GM13976 (cell line): Measurements from ENCODE around the gene FA2H.
A peak's percentile ranks its signal among the peaks of the same experiment; 100 is the strongest.
"Not testable (repeated sequence)": the region's sequence is repeated elsewhere in the genome, so short reads cannot be mapped to it uniquely, and the experiment has no call there.

Experiments used
- DNase-seq: peaks from one replicate; pipeline ENCODE4 v3.0.0; 2012; ENCODE audit warnings: low spot score
- in situ Hi-C: fragments of 300-500 bp; cut with MboI; formaldehyde crosslinking; loops from one replicate; pipeline ENCODE4 v1.12.0; 2022; ENCODE audit warnings: low sequenced_read_pairs, mixed read lengths, inconsistent platforms; ENCODE audit not compliant: unreplicated experiment
- TF ChIP-seq, protein P1 (sequence below): IDR thresholded peaks from 2 replicates; pipeline ENCODE4 v1.5.1; 2012; ENCODE audit warnings: borderline replicate concordance, mild to moderate bottlenecking; ENCODE audit not compliant: insufficient read depth; ENCODE audit errors: extremely low read depth, missing control alignments, control extremely low read depth

Gene FA2H

DNA sequence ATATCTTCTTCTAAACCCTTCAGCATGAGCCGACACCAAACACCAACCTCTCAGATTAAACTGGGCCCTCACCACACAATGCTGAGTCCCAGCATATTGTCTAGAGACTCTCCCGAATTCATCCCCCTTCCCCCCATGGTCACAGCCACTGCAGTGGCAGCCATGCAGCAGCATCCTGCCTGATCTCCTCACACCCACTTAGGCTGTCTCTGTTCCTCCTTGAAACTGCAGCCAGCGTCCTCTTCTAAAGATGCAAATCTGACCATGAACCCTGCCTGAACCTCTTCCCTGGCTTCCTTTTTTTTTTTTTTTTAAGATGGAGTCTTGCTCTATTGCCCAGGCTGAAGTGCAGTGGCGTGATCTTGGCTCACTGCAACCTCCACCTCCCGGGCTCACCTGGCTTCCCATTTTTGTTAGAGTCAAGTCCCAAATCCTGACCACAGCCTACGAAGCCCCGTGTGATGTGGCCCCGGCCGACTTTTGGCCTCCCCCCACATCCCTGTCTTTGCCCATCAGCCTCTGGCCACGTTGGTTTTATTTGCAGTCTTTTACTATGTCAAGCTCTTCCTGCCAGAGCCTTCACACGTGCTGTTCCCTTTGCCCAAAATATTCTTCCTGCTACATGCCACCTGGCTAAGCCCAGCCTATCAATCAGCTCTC, 2.8 kb downstream of the FA2H start:
- in situ Hi-C loops, result no loop called here
- TF ChIP-seq, protein P1, sequence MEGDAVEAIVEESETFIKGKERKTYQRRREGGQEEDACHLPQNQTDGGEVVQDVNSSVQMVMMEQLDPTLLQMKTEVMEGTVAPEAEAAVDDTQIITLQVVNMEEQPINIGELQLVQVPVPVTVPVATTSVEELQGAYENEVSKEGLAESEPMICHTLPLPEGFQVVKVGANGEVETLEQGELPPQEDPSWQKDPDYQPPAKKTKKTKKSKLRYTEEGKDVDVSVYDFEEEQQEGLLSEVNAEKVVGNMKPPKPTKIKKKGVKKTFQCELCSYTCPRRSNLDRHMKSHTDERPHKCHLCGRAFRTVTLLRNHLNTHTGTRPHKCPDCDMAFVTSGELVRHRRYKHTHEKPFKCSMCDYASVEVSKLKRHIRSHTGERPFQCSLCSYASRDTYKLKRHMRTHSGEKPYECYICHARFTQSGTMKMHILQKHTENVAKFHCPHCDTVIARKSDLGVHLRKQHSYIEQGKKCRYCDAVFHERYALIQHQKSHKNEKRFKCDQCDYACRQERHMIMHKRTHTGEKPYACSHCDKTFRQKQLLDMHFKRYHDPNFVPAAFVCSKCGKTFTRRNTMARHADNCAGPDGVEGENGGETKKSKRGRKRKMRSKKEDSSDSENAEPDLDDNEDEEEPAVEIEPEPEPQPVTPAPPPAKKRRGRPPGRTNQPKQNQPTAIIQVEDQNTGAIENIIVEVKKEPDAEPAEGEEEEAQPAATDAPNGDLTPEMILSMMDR, result no peak
- peak; percentile 80 for DNase-seq

DNA sequence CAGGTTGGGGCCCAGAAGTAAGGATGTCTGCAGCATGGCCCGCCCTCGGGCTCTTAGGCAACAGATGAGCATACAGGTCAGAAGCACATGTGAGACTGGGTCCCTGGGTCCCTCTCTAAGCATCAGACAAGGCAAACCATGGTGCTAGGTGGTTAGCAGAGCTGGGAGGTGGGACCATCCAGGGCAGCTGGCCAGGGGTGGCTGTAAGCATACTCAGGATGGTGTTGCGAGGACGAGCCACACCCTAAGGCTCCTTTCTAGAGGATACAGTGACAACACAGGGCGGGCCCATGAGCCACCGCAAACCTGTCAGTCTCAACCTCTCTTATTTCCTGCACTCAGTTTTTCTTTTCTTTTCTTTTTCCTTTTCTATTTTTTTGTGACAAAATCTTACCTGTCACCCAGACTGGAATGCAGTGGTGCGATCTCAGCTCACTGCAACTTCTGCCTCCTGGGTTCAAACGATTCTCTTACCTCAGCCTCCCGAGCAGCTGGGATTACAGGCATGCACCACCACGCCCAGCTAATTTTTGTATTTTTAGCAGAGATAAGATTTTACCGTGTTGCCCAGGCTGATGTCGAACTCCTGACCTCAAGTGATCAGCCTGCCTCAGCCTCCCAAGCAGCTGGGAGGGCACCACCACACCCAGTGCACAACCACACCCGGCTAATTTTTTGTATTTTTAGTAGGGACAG, 3.6 kb downstream of the FA2H start:
- TF ChIP-seq, protein P1, result no peak
- in situ Hi-C loops, result no loop called here
- DNase-seq, result no peak

DNA sequence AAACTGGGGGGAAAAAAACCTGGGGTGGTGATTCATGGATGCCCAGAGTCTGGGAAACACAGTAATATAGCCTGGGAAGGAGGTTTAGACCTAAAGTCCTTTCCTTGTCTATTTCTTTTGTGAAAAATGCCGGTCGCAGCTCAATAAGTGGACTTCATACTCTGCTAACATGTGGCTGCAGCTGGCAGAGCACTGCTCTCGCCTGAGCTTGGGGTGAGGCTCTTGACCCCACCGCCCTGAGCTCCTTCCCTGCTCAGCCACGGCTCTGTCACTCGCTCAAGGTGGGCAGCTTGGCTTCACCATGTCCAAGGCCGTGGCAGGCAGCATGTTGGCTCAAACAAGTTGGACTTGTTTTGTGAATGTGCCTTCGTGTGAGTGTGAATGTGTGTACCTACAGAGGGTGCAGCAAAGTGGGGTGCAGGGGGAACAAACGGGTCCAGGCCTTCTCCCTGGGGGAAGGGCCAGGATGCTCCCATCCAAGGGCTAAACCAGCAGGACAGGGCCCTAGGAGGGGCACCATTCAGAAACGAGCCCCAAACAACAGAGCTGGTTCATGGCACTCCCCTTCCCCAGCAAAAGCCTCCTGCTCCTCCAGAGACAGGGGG, 4.9 kb downstream of the FA2H start:
- in situ Hi-C loops, result no loop called here
- TF ChIP-seq, protein P1, result no peak
- no peak for DNase-seq

DNA sequence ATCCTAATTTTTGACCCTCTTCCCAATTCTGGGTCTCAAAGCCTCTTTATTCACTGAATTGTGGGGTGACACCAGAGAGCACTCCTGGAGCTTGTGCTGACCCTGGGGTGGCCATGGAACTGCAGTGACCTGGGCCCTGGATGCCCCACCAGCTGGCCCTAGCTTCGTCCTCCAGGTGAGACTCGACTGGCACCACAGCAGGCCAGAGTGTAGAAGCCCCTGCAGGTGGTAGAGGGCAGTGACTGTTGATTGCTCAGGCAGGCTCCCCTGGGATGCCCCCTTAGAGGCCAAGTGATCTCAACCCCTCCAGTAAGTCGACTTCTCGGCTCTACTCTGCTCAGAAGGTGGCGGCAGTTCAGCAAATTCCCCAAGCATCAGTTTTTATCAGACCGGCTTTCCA, 6.4 kb downstream of the FA2H start:
- no peak for DNase-seq
- in situ Hi-C loops, result no loop called here
- TF ChIP-seq, protein P1, result no peak

DNA sequence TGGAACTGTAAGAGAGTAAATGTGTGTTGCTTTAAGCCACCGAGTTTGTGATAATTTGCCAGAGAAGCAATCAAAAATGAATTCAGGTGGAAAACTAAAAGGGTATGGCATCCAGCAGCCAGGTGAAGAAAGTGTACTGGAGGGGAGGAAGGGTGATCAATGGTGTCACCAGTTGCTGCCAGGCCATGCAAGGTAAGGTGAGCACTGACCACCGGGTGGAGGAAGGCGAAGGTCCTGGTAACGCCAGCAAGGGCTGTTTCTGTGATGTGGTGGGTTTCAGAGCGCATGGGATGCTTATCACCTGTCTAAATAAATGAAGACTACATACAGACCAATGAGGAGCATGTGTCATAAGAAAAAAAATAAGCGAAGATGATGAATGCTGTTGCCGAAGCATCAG, 6.9 kb downstream of the FA2H start:
- TF ChIP-seq, protein P1, result no peak
- in situ Hi-C loops, result no loop called here
- DNase-seq, result no peak

DNA sequence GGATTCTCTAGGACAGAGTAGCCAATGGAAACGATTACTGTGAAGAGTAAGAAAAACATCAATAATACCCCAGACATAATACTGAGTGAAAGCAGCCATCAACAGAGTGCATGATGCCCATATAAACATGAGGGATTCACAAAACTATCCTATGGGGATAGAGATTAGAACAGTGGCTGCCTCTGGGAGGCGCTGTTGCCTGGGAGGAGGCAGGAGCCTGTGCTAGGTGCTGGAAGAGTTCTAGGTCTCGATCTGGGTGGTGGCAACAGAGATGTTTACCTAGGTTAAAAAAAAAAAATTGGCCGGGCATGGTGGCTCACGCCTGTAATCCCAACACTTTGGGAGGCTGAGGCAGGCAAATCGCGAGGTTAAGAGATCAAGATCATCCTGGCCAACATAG, 7.9 kb downstream of the FA2H start:
- DNase-seq, result no peak
- TF ChIP-seq, protein P1, result no peak
- in situ Hi-C loops, result no loop called here

DNA sequence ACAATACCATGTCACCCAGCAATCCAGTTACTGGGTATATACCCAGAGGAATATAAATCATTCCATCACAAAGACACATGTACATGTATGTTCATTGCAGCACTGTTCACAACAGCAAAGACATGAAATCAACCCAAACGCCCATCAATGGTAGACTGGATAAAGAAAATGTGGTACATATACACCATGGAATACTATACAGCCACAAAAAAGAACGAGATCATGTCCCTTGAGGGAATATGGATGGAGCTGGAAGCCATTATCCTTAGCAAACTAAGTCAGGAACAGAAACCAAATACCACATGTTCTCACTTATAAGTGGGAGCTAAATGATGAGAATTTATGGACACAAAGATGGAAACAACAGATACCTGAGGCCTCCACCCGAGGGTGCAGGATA, 10.4 kb downstream of the FA2H start:
- DNase-seq, in situ Hi-C loops: not testable (repeated sequence)
